SK-N-SH treated with all-trans-retinoic acid at 6 μM for 48 hours (cell line): Measurements from ENCODE around the gene GRK5.

Experiments
- ATAC-seq: fragments of 200-7000 bp; cut with Tn5 transposase; 3 replicates; pipeline ENCODE4 v1.9.1; 2020; ENCODE audit warnings: mild to moderate bottlenecking, moderate library complexity
- ARNTL ChIP-seq: fragments of 450-650 bp; formaldehyde crosslinking; IDR thresholded peaks from 2 replicates; pipeline ENCODE4 v1.5.0; 2020; ENCODE audit warnings: low read depth, mild to moderate bottlenecking, moderate library complexity, borderline replicate concordance
- BACH2 ChIP-seq: fragments of 250-450 bp; sonication (Bioruptor Pico); IDR thresholded peaks from 2 replicates; pipeline ENCODE4 v1.9.0; 2021; ENCODE audit warnings: mild to moderate bottlenecking, borderline replicate concordance
- CSDC2 ChIP-seq: fragments of 250-450 bp; sonication (Bioruptor Pico); IDR thresholded peaks from 2 replicates; pipeline ENCODE4 v1.5.0; 2020; ENCODE audit warnings: mild to moderate bottlenecking, moderate library complexity
- GLIS3 ChIP-seq: fragments of 250-450 bp; sonication (Bioruptor Pico); IDR thresholded peaks from 2 replicates; pipeline ENCODE4 v1.5.0; 2020; ENCODE audit warnings: mild to moderate bottlenecking, moderate library complexity
- ISL1 ChIP-seq: fragments of 250-450 bp; sonication (Bioruptor Pico); IDR thresholded peaks from 2 replicates; pipeline ENCODE4 v2.1.2; 2022; ENCODE audit warnings: mild to moderate bottlenecking, moderate library complexity
- OSR1 ChIP-seq: fragments of 250-450 bp; sonication (Bioruptor Pico); IDR thresholded peaks from 2 replicates; pipeline ENCODE4 v1.8.0; 2022; ENCODE audit warnings: moderate library complexity, mild to moderate bottlenecking, inconsistent platforms
- PPARA ChIP-seq: fragments of 250-450 bp; sonication (Bioruptor Pico); IDR thresholded peaks from 2 replicates; pipeline ENCODE4 v1.5.0; 2020; ENCODE audit warnings: mild to moderate bottlenecking, borderline replicate concordance
- RARB ChIP-seq: fragments of 250-450 bp; sonication (Bioruptor Pico); IDR thresholded peaks from 2 replicates; pipeline ENCODE4 v1.8.0; 2021; ENCODE audit warnings: mild to moderate bottlenecking, moderate library complexity
- SNAI2 ChIP-seq: fragments of 250-450 bp; sonication (Bioruptor Pico); IDR thresholded peaks from 2 replicates; pipeline ENCODE4 v1.5.0; 2020; ENCODE audit warnings: mild to moderate bottlenecking, moderate library complexity
- TOX ChIP-seq: fragments of 250-450 bp; sonication (Bioruptor Pico); IDR thresholded peaks from 2 replicates; pipeline ENCODE4 v1.8.0; 2021; ENCODE audit warnings: mild to moderate bottlenecking, moderate library complexity, borderline replicate concordance
- ZC3H10 ChIP-seq: fragments of 250-450 bp; sonication (Bioruptor Pico); IDR thresholded peaks from 2 replicates; pipeline ENCODE4 v1.5.1; 2021; ENCODE audit warnings: mild to moderate bottlenecking, moderate library complexity
- ZFP3 ChIP-seq: fragments of 250-450 bp; sonication (Bioruptor Pico); IDR thresholded peaks from 2 replicates; pipeline ENCODE4 v1.5.0; 2020; ENCODE audit warnings: mild to moderate bottlenecking, moderate library complexity
- ZFP30 ChIP-seq: fragments of 450-650 bp; formaldehyde crosslinking; IDR thresholded peaks from 2 replicates; pipeline ENCODE4 v1.5.0; 2022; ENCODE audit warnings: mild to moderate bottlenecking, moderate library complexity
- ZNF8 ChIP-seq: fragments of 450-650 bp; formaldehyde crosslinking; IDR thresholded peaks from 2 replicates; pipeline ENCODE4 v1.5.0; 2020; ENCODE audit warnings: mild to moderate bottlenecking, moderate library complexity
- TF ChIP-seq, protein P1 (sequence below): fragments of 250-450 bp; sonication (Bioruptor Pico); IDR thresholded peaks from 2 replicates; pipeline ENCODE4 v1.8.0; 2020; ENCODE audit warnings: mild to moderate bottlenecking, moderate library complexity, borderline replicate concordance
- TF ChIP-seq, protein P2 (sequence below): fragments of 250-450 bp; sonication (Bioruptor Pico); IDR thresholded peaks from 2 replicates; pipeline ENCODE4 v1.8.0; 2021; ENCODE audit warnings: low read depth, mild to moderate bottlenecking, moderate library complexity, borderline replicate concordance
- TF ChIP-seq, protein P3 (sequence below): fragments of 250-450 bp; sonication (Bioruptor Pico); IDR thresholded peaks from 2 replicates; pipeline ENCODE4 v1.5.0; 2020; ENCODE audit warnings: mild to moderate bottlenecking, moderate library complexity
- TF ChIP-seq, protein P4 (sequence below): fragments of 250-450 bp; sonication (Bioruptor Pico); IDR thresholded peaks from 2 replicates; pipeline ENCODE4 v1.5.1; 2020; ENCODE audit warnings: low read depth, mild to moderate bottlenecking, moderate library complexity
- TF ChIP-seq, protein P5 (sequence below): fragments of 250-450 bp; sonication (Bioruptor Pico); IDR thresholded peaks from 2 replicates; pipeline ENCODE4 v1.5.1; 2021; ENCODE audit warnings: mild to moderate bottlenecking, moderate library complexity

GRK5 gene

DNA sequence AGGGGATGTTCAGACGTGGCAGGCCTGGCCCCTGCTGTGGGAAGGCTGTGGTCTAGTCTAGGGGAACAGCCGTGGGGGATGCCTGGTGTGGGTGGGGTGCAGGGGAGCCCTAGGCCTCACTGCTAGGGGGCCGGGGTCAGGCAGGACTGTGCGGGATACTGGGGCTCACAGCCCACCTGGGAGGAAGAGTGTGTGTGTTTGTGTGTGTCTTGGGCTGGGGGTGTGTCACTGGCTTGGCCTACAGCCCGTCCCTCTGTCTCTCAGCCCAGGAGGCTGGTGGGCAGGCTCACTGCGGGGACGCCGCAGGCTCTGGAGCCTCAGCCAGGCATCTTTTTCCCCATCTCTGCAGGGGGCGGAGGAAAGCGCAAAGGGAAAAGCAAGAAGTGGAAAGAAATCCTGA, 118.8 kb downstream of the GRK5 start:
- ATAC-seq = no peak
- TF ChIP-seq OSR1 (CRISPR knock-in tag) (no peak), ISL1 (CRISPR knock-in tag) (no peak), ZC3H10 (CRISPR knock-in tag) (no peak), BACH2 (CRISPR knock-in tag) (no peak), TOX (CRISPR knock-in tag) (no peak), ARNTL (CRISPR knock-in tag) (no peak), GLIS3 (CRISPR knock-in tag) (no peak), CSDC2 (no peak), RARB (CRISPR knock-in tag) (no peak), PPARA (CRISPR knock-in tag) (no peak), ZNF8 (CRISPR knock-in tag) (no peak), ZFP30 (no peak)
- TF ChIP-seq, protein P1, sequence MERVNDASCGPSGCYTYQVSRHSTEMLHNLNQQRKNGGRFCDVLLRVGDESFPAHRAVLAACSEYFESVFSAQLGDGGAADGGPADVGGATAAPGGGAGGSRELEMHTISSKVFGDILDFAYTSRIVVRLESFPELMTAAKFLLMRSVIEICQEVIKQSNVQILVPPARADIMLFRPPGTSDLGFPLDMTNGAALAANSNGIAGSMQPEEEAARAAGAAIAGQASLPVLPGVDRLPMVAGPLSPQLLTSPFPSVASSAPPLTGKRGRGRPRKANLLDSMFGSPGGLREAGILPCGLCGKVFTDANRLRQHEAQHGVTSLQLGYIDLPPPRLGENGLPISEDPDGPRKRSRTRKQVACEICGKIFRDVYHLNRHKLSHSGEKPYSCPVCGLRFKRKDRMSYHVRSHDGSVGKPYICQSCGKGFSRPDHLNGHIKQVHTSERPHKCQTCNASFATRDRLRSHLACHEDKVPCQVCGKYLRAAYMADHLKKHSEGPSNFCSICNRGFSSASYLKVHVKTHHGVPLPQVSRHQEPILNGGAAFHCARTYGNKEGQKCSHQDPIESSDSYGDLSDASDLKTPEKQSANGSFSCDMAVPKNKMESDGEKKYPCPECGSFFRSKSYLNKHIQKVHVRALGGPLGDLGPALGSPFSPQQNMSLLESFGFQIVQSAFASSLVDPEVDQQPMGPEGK (CRISPR knock-in tag) = no peak
- TF ChIP-seq, protein P2, sequence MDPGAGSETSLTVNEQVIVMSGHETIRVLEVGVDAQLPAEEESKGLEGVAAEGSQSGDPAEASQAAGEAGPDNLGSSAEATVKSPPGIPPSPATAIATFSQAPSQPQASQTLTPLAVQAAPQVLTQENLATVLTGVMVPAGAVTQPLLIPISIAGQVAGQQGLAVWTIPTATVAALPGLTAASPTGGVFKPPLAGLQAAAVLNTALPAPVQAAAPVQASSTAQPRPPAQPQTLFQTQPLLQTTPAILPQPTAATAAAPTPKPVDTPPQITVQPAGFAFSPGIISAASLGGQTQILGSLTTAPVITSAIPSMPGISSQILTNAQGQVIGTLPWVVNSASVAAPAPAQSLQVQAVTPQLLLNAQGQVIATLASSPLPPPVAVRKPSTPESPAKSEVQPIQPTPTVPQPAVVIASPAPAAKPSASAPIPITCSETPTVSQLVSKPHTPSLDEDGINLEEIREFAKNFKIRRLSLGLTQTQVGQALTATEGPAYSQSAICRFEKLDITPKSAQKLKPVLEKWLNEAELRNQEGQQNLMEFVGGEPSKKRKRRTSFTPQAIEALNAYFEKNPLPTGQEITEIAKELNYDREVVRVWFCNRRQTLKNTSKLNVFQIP (CRISPR knock-in tag) = no peak
- TF ChIP-seq, protein P3, sequence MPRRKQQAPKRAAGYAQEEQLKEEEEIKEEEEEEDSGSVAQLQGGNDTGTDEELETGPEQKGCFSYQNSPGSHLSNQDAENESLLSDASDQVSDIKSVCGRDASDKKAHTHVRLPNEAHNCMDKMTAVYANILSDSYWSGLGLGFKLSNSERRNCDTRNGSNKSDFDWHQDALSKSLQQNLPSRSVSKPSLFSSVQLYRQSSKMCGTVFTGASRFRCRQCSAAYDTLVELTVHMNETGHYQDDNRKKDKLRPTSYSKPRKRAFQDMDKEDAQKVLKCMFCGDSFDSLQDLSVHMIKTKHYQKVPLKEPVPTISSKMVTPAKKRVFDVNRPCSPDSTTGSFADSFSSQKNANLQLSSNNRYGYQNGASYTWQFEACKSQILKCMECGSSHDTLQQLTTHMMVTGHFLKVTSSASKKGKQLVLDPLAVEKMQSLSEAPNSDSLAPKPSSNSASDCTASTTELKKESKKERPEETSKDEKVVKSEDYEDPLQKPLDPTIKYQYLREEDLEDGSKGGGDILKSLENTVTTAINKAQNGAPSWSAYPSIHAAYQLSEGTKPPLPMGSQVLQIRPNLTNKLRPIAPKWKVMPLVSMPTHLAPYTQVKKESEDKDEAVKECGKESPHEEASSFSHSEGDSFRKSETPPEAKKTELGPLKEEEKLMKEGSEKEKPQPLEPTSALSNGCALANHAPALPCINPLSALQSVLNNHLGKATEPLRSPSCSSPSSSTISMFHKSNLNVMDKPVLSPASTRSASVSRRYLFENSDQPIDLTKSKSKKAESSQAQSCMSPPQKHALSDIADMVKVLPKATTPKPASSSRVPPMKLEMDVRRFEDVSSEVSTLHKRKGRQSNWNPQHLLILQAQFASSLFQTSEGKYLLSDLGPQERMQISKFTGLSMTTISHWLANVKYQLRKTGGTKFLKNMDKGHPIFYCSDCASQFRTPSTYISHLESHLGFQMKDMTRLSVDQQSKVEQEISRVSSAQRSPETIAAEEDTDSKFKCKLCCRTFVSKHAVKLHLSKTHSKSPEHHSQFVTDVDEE (CRISPR knock-in tag) = no peak

DNA sequence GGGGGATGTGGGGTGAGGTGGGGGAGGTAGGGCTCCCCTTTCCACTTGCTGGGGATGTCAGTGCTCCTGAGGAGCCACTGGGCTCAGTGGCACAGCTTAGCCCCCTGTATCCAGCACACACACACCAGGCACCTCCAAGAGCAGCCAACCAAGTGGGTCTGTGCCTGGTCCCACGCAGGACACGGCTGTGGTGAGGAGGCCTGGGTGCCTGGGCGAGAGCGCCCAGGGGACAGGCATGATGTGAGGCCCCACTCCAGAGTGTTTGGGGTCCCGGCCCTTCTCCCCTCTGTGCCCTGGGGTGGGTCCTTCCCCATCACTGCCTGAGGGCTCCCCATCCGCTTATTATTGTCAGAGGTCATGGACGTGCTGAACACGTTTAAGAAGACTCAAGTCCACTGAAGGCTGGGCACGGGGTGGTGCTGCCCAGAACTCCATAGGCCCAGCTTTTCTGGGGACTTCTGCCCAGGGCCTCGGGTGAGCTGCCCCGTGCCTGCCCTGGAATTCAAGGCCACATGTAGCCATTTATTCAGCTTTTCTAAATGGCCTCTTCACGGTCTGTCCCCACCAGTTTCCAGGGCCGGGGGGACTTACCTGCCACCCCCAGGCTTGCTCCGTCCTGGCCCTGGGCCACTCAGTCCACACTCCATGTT, 119.8 kb downstream of the GRK5 start:
- no peak for ATAC-seq

More for the DNA sequence above, 119.8 kb downstream of the GRK5 start:
- TF ChIP-seq ZC3H10 (CRISPR knock-in tag) (no peak), ZFP3 (CRISPR knock-in tag) (no peak), TOX (CRISPR knock-in tag) (no peak), SNAI2 (CRISPR knock-in tag) (no peak), CSDC2 (no peak), ZNF8 (CRISPR knock-in tag) (no peak), RARB (CRISPR knock-in tag) (no peak), ZFP30 (no peak)
- TF ChIP-seq, protein P4, sequence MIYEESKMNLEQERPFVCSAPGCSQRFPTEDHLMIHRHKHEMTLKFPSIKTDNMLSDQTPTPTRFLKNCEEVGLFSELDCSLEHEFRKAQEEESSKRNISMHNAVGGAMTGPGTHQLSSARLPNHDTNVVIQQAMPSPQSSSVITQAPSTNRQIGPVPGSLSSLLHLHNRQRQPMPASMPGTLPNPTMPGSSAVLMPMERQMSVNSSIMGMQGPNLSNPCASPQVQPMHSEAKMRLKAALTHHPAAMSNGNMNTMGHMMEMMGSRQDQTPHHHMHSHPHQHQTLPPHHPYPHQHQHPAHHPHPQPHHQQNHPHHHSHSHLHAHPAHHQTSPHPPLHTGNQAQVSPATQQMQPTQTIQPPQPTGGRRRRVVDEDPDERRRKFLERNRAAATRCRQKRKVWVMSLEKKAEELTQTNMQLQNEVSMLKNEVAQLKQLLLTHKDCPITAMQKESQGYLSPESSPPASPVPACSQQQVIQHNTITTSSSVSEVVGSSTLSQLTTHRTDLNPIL (CRISPR knock-in tag) = no peak
- TF ChIP-seq, protein P2 (CRISPR knock-in tag) = no peak
- TF ChIP-seq, protein P5, sequence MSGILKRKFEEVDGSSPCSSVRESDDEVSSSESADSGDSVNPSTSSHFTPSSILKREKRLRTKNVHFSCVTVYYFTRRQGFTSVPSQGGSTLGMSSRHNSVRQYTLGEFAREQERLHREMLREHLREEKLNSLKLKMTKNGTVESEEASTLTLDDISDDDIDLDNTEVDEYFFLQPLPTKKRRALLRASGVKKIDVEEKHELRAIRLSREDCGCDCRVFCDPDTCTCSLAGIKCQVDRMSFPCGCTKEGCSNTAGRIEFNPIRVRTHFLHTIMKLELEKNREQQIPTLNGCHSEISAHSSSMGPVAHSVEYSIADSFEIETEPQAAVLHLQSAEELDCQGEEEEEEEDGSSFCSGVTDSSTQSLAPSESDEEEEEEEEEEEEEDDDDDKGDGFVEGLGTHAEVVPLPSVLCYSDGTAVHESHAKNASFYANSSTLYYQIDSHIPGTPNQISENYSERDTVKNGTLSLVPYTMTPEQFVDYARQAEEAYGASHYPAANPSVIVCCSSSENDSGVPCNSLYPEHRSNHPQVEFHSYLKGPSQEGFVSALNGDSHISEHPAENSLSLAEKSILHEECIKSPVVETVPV (CRISPR knock-in tag) = no peak
